ENCODE data around the gene GALNT10.

DNA sequence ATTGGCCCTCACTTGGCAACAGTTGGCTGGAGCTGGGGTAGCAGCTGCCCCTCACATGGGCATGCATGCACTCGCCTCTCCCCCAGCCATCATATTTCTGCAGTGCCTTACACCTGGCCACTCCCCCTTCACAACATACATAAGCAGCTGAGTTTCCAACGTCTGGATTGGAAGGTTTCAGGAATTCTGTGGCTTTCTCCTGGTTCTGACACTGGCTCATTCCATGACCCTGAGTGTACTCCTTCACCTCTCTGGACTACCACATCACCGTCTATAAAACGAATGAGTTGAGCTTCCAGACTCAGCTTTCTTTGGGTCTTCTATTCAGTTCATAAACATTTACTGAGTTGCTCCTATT, 84.3 kb downstream of the GALNT10 start:
- TF ChIP-seq, protein P1, sequence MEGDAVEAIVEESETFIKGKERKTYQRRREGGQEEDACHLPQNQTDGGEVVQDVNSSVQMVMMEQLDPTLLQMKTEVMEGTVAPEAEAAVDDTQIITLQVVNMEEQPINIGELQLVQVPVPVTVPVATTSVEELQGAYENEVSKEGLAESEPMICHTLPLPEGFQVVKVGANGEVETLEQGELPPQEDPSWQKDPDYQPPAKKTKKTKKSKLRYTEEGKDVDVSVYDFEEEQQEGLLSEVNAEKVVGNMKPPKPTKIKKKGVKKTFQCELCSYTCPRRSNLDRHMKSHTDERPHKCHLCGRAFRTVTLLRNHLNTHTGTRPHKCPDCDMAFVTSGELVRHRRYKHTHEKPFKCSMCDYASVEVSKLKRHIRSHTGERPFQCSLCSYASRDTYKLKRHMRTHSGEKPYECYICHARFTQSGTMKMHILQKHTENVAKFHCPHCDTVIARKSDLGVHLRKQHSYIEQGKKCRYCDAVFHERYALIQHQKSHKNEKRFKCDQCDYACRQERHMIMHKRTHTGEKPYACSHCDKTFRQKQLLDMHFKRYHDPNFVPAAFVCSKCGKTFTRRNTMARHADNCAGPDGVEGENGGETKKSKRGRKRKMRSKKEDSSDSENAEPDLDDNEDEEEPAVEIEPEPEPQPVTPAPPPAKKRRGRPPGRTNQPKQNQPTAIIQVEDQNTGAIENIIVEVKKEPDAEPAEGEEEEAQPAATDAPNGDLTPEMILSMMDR (IDR thresholded peaks at IDR 0.05) = no peak
- TF ChIP-seq EZH2phosphoT487 (IDR thresholded peaks at IDR 0.05) = no peak
- no peak for TF ChIP-seq EZH2 (IDR thresholded peaks at IDR 0.05)
